ENCODE measurements around the gene CTNNA2.

The CTNNA2 gene

GRCh38 chr2:79580175-79580574 lies 67.3 kb downstream of the CTNNA2 start:
- no peak for DNase-seq (ENCODE audit: extremely low read depth, low read depth)
- no peak for TF ChIP-seq CTCF (IDR thresholded peaks at IDR 0.05; ENCODE audit: low read depth, low read length)

- no peak for TF ChIP-seq CTCF (IDR thresholded peaks at IDR 0.05; ENCODE audit: low read depth, low read length)
- DNase-seq (ENCODE audit: extremely low read depth, low read depth) = no peak
Measured at GRCh38 chr2:79585701-79586433, 73.0 kb downstream of the CTNNA2 start.

- no peak for TF ChIP-seq CTCF (IDR thresholded peaks at IDR 0.05; ENCODE audit: low read depth, low read length)
Measured at GRCh38 chr2:79591281-79591680, 78.4 kb downstream of the CTNNA2 start.

GRCh38 chr2:79593237-79593867 lies 80.5 kb downstream of the CTNNA2 start:
- no peak for TF ChIP-seq CTCF (IDR thresholded peaks at IDR 0.05; ENCODE audit: low read depth, low read length)
- no peak for DNase-seq (ENCODE audit: extremely low read depth, low read depth)

More at GRCh38 chr2:79591281-79591680, 78.4 kb downstream of the CTNNA2 start:
- DNase-seq (ENCODE audit: extremely low read depth, low read depth) = no peak

GRCh38 chr2:79596403-79596802 lies 83.6 kb downstream of the CTNNA2 start:
- no peak for DNase-seq (ENCODE audit: extremely low read depth, low read depth)
- no peak for TF ChIP-seq CTCF (IDR thresholded peaks at IDR 0.05; ENCODE audit: low read depth, low read length)

GRCh38 chr2:79604748-79605147 lies 91.9 kb downstream of the CTNNA2 start:
- no peak for DNase-seq (ENCODE audit: extremely low read depth, low read depth)
- TF ChIP-seq CTCF (IDR thresholded peaks at IDR 0.05; ENCODE audit: low read depth, low read length) = no peak

GRCh38 chr2:79611448-79612016 lies 98.7 kb downstream of the CTNNA2 start:
- no peak for DNase-seq (ENCODE audit: extremely low read depth, low read depth)
- TF ChIP-seq CTCF (IDR thresholded peaks at IDR 0.05; ENCODE audit: low read depth, low read length) = no peak
